Subcutaneous adipose tissue (tissue), 4 donors: ENCODE measurements around the gene OR9A4. TPM values are rescaled to one million over a fixed set of nuclear protein-coding genes. Genes with fewer than 3 reads are reported as not detected.

Experiments used
- total RNA-seq, 4 donors: library from RNA; depleted of rRNA; stranded (reverse); fragments of >200 nt; gene quantifications; one replicate each; pipeline ENCODE4 v1.1.0, GENCODE V29; 2016
- TF ChIP-seq, protein P1 (sequence below): fragments of 450-650 bp; IDR thresholded peaks from one replicate; pipeline ENCODE4 v1.5.1; 2016; ENCODE audit warnings: low read depth, mild to moderate bottlenecking, control low read depth, antibody characterized with exemption, moderate library complexity

OR9A4 gene
- total RNA-seq, 4 donors from 2014 or later, result not detected

DNA sequence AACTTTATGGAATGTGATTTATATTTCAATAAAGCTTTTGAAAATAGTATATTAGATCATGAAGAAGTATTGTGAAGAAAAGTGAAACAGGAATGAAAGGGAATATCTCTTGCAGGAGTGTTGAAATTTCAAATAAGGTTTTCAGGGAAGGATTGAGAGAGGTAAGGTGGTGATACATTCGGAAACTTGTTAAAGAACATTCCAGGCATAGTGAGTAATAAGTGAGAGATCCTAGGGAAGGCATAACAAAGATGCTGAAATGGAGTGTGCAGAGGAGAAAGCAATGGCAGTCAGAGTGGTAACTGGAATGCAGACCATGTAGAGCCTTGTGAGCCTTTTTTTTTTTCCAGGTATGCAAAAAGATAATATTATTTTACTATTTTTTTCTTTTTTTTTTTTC is 4.1 kb downstream of the OR9A4 start:
- TF ChIP-seq, protein P1, sequence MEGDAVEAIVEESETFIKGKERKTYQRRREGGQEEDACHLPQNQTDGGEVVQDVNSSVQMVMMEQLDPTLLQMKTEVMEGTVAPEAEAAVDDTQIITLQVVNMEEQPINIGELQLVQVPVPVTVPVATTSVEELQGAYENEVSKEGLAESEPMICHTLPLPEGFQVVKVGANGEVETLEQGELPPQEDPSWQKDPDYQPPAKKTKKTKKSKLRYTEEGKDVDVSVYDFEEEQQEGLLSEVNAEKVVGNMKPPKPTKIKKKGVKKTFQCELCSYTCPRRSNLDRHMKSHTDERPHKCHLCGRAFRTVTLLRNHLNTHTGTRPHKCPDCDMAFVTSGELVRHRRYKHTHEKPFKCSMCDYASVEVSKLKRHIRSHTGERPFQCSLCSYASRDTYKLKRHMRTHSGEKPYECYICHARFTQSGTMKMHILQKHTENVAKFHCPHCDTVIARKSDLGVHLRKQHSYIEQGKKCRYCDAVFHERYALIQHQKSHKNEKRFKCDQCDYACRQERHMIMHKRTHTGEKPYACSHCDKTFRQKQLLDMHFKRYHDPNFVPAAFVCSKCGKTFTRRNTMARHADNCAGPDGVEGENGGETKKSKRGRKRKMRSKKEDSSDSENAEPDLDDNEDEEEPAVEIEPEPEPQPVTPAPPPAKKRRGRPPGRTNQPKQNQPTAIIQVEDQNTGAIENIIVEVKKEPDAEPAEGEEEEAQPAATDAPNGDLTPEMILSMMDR, result no peak

DNA sequence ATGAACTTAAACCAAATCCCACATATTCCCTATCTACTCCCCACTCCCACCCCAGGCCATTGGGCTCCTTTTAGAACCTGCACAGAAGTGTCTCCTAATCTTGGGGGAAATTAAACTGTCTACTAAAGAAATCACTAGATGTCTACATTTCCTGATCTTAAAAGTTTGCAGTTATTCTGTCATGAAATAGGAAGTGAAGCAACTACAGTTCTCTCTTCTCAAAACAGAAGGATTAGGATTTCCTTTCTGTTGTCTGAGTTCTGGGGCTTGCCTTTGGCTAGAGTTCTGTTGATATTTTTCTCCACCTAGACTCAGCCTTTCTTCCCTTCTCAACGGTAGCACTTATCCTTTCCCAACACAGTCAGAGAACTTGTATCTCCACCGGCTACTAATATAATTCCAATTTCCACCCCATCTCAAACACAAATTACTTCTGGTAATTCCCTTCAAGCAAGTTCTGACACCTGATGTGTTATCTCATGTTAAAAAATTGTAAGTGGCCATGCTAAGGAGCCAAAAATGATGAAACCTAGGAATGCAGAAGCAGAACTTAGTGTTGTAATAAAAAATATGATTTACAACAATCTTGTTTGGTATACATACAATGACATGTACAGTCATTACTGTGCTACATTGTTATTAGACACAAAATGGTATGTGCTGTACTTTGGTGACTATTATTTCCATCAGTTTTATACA is 12.1 kb downstream of the OR9A4 start:
- TF ChIP-seq, protein P1, result no peak

DNA sequence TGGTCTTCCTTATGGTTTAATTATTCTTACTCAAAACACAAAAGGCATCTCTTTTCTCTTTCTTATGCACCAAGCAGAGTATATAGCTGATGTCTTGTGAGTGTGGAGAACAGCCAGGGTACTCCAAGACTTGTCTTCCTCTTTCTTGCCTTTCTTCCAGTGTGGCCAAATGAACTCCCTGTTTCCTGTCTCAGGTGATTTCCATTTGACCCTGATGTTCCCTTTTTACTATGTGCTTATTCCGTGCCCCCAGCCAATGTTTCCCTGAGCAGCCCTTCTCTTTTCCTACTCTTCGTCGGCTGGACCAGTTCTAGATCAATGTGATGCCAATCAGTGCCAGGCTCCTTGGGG is 12.6 kb downstream of the OR9A4 start:
- TF ChIP-seq, protein P1, result no peak

DNA sequence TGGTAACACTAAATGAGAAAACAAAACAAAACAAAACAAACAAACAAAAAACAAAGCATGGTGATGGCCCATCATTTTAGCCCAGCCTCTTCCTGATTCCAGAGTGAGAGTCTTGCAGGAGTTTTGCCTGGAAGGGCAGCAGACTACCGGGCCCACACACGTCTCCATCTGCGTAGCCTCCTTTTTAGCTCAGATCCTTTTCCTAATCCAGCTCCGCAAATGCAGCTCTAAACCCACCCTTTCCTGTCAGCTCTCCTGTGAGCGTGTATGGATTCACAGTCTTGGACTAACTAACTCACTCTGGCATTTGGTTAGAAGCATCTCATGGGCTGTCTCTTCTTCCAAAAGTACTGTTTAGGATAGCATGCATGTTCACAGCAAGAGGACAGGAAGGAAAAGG is 14.0 kb downstream of the OR9A4 start:
- TF ChIP-seq, protein P1, result no peak

DNA sequence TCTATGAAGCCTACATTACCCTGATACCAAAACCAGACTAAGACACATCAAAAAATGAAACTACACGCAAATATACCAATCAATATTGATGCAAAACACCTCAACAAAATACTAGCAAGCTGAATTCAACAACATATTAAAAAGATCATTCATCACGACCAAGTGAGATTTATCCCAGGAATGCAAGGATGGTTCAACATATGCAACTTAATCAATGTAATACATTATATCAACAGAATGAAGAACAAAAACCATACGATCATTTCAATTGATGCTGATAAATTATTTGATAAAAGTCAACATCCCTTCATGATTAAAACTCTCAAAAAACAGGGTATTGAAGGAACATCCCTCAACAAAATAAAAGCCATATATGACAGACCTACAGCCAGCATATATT is 24.9 kb downstream of the OR9A4 start:
- TF ChIP-seq, protein P1, result no peak

DNA sequence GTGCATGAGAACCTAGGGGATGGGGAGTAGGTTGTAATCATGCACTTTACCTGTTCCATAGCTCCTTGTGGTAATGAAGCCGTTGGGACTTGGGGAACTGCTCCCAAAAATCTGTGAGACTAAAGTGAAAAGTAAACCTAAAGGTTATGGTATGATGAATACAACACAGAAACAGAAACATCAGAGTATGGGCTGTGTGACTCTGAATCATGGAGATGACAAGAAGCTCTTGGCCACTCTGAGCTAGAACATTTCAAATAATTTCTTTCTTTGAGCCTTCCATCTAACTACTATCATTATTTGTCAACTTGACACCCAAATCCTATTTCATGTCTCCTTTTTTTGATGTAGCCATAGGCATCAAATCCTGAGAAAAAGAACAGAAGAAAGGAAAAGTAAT is 27.6 kb downstream of the OR9A4 start:
- TF ChIP-seq, protein P1, result no peak

DNA sequence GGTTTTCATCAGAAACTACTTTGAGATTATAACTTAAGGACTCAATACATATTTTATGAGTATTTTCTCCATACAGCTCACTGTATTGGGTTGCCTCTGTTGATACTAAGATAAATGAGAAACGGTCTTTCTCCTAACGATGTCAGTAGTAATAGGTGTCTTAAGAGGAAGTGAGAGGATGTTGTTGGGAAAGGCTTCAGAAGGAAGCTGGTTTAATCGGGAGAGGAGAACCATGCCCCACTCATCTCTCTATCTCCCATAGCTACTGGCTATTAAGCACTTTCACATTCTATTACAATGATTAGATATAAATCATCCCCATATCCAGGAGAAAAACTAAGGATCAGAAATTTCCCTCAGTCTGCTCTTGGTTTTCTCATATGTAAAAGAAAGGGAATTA is 28.6 kb downstream of the OR9A4 start:
- TF ChIP-seq, protein P1, result no peak
